Activated naive CD4-positive, alpha-beta T cell treated with anti-CD3 and anti-CD28 coated beads, Interleukin-2, amount 50 U/mL, for 16 hours (primary cell): Measurements from ENCODE around the gene RRAGD.

ENCODE experiments used
- DNase-seq: peaks from one replicate; pipeline ENCODE4 v3.0.0-alpha.2; 2020

Gene RRAGD, protein sequence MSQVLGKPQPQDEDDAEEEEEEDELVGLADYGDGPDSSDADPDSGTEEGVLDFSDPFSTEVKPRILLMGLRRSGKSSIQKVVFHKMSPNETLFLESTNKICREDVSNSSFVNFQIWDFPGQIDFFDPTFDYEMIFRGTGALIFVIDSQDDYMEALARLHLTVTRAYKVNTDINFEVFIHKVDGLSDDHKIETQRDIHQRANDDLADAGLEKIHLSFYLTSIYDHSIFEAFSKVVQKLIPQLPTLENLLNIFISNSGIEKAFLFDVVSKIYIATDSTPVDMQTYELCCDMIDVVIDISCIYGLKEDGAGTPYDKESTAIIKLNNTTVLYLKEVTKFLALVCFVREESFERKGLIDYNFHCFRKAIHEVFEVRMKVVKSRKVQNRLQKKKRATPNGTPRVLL

DNA sequence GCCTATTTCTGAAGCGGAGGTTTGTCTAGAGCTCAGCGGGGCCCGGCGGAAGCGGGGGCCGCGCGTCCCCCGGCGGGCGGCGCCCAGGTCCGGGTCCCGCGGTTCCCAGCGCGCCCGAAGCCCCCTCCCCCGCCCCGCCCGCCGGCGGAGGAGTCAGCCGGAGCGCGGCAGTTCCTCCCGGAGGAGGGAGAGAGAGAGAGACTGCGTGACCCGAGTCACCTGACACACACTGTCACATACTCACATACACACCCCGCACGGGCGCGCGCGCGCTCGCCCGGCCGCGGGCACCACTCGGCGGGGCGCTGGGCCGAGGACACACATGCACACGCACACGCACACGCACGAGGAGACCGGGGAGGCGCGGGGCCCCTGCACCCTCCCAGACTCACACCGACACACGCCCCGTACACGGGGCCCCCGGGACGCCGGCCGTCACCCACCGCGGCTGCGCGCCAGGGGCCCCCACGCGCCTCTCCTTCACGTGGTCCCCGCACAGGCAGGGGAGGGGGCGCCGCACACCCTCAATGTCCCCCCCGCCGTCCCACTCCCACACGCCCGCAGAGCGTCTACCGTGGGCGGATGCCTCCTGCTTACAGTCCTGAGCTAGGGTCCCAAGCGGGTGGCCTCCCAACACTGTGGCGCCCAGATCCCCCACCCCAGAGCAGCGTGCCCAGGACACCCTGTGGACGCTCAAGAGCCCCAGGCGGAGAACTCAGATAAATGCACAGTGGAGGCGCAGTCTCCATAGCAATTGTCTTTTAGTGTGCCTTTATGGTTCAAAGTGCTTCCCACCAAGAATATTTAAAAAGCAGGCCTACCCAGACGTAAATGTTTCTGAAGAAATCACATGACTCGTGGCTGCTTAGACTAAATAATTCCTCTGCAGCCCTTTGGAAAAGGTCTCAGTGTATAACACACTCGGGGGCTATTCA is at the start of gene RRAGD:
Gene RRAGD, minus strand, starts transcription at position 203 of the 935 bp plus-strand sequence. CDS start 280 bp downstream, outside the sequence.
- DNase-seq: peak; percentile 74

DNA sequence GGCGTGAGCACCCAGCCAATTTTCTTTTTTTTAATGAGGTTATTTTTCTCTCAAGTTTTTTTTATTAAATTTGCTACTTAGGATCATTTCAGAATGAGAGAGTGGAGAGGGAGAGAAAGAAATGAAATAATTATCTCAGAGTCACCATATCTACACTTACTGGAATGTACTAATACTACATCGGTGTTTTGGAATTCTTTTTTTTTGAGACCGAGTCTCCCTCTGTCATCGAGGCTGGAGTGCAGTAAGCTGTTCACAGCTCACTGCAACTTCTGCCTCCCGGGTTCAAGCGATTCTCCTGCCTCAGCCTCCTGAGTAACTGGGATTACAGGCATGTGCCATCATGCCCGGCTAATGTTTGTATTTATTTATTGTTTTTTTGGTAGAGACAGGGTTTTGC is 48.6 kb upstream of the RRAGD start:
- no peak for DNase-seq

DNA sequence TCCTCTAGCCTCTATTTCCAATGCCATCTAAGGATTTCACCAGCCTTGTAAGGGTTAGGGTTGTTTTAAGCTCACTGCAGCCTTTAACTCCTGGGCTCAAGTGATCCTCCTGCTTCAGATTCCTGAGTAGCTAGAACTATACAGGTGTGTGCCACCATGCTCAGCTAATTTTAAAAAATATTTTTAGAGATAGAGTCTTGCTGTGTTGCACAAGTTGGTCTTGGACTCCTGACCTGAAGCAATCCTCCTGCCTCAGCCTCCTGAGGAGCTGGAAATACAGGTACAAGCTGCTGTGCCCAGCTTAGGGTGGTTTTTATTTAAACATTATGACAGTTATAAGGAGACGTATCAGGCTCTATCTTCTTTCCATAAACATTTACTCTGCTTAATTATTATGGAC is 47.4 kb upstream of the RRAGD start:
- DNase-seq: no peak

DNA sequence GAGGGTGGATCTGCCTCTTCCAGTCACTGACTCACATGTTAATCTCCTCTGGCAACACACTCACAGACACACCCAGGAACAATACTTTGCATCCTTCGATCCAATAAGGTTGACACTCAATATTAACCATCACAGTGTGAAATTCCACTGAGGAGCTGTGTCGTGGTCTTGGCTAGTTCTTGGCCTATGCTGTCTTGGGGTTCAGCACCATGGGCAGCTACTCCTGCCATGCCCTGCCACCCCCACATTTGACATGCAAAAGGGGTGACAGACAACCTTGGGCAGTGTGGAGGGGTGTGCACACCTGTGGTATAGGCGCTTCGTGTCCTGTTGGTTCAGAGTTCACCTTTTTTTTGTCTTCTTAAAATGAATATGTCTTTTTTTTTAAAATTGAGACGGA is 46.6 kb upstream of the RRAGD start:
- no peak for DNase-seq

DNA sequence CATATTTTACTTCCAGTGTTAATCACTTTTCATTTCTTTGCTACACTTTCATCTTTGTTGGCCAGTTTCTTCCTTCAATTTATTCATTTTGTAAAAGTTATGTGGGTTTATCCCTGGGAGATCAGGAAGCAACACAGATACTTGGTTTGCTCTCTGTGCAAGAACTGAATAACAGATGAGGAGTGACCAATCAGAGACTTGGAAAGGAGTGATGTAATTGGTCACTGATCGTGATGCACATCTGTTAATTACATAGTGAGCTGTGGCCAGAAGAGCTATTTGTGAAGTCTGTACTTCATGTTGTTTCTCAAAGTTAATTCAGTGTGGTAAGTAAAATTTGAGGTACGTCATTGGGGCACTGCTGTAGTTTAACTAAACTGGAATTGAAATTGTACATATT is 42.2 kb upstream of the RRAGD start:
- DNase-seq: no peak

DNA sequence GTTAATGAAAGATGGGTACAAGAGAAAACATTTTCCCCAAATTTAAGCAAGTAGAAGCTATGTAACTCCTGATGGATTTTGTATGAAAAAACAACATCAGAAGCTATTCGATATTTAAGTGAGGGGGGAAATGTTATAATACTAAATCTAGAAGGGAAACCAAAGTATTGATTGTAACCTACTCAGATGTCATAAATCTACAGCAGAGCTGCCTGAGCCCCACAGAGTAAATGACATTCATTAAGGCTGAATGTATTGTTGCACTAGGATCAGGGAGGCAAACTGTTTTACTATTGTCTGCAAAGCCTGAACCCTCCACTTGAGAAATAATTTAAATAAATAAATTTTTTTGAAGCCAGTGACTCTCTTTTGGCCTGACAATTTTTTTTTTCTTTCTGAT is 40.2 kb upstream of the RRAGD start:
- DNase-seq: no peak

DNA sequence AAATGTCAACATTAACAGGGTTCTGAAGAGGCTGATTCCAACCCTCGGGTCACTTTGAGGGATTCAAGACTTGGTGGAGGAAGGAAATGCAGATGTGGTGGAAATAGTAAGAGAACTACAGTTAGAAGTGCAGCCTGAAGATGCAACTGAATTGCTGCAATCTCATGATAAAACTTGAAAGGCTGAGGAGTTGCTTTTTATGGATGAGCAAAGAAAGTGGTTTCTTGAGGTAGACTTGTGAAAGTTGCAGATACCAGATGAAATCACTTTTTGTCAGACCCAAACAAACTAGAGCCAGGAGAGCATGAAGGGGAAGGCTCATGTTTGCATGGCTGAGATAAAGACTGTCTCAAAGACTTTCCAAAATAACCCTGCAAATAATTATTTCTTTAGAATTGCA is 37.1 kb upstream of the RRAGD start:
- DNase-seq: no peak

DNA sequence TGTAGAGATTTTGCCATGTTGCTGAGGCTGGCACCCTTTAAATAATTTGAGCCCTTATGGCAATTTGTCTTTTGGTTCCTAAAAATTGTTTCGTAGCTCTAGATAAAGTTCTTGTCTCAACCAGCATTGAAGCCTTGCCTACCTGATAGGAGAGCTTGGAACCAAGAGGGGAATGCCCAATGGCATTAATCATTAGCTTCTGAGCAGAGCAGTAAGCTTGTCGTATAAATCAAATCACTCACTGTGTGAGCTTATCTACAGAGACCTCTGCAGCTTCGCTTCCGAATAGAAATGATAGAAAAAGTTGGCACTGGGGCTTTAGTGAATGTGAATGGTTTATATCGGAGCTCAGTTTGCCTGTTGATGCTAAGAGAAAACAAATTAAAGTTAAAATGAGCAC is 31.6 kb upstream of the RRAGD start:
- no peak for DNase-seq

DNA sequence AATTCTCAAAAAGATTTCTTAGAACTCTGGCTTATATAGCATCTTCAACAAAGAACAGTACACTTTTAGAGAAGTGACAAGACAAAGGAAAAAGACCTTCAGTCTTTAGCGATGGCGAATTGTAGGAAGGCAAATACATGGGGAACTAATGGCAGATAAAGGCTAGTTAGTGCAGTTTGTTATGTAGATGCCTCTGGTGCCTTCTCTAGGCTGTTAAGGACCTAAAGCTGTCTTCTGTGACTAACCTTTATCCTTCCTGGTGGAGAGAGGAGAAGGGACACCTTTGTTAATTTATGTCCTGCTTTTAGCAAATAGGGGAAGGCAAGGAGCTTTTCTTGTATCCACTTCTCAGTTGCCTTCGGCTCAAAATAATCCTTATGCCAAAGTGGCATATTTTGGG is 28.1 kb upstream of the RRAGD start:
- no peak for DNase-seq

DNA sequence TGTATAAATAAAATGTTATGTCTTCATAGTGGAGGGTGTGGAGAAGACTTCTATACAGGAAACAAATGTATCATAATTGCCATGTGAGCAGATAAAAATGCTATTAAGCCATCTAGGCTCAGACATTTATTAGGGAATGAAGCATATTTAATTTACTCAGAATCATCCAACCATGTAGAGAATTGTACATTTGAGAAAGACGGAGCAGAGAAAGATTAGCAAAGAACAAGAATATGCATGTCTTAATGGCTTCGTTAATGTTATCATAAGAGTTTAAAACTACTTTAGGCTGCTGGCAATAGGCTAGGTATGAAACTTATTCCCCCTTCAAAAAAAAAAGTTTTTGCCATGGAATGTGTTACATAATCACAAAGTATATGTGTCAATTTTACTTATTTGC is 26.9 kb upstream of the RRAGD start:
- DNase-seq: no peak

DNA sequence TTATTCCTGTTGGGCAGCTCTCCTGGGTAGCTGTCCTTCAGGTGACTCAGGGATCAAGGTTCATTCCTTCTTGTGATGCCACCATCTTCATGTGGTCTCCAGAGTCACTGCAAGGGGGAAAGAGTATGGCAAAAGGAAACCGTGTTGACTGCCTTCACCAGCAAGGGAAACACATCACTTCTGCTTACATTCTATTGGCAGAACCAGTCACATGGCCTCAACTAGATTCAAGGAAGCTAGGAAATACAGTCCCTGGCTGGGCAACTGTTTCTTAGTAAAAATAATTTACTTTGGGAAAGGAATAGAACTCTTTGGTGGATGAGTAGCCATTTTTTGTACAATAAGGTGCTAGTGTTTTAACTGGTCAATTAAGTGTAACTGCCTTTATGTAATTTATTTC is 26.2 kb upstream of the RRAGD start:
- DNase-seq: no peak

DNA sequence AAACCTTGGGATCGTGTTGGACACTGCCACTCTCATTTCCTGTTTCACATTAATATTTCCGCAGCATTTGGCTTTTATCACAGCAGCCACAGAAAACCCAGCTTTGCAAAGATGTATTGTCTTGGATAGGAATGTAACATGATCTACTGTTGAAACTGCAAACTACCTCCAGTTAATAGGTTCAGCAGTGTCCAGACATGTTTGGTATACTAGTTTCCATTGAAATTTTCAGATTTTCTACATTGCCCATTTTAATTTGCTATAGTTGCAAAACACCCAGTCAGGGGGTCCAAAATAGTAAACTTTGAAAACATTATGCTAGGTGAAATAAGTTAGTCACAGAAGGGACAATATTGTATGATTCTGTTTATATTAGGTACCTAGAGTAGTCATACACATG is 24.2 kb upstream of the RRAGD start:
- no peak for DNase-seq

DNA sequence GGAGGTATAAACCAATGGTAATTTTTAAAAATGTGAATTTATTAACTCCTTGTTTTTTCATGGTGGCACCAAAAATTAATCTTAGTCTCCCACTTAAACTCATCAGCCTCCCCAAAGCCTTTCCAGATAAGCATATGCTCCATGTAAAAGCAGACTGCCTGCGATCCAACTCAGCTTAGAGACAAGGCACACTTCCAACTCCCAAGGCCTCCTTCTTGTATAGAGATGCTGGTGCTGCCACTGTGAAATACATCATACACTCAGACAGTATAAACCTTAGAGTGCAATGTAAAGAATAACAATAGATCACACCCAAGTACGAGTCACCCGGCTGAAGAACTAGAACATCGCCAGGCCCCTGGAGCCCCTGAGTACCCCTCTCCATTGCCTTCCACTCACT is 22.9 kb upstream of the RRAGD start:
- DNase-seq: no peak

DNA sequence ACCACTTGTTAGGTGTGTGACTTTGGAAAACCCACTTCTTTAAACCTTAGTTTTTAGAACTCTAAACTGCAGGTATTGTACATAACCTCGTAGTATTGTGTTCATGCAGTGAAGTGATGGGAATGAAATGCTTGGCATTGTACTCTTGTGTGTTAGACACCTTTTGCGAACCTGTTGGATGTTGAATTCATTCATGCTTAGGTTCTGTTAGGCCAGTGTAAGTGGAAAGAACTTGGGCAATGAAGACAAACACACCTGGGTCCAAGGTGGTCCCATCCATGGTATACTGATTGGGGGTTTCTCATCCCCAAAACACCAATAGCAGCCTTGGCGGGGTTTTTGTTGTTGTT is 22.1 kb upstream of the RRAGD start:
- no peak for DNase-seq

DNA sequence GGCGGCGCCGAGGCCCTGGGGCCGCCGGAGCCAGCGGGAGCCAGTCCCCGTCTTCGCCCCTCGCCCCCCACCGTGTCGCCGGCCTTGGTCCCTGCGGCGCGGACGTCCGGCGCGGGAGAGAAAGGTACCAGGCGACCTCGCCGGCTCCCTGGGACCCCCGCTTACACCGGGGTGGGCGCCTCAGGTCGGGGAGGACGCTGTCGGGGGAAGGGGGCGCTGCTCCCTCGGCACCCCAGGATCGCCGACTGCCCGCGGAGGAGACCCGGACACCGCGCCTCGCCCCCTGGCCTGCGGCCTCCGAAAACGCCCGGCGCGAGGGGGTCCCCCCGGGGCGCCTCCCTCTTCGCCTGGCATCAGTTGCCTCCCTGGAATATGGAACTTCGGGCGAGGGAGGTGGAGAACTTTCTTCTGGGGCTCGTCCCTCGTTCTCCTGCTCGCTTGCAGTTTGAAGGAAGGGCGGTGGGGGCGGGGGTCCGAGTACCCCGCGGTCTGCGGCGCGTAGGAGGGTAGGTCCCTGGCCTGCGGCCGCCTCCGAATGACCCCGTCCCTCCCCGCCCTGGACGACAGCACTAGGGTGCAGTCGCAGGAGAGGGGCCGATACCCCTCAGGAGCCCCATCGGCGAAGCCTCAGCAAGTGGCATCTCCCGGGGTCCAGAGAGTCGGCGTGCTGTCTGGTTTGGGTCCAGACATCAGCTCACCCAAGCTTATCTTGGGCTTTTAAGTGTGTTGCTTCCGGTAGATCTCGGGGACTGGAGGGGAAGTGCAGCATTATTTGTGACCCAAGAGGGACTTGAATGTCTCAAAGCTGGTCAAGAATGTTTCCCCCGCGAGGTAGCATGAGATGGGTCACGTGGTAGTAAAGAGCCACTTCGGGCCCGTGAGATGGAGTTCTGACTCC is 21.4 kb upstream of the RRAGD start:
- DNase-seq: peak; percentile 18

DNA sequence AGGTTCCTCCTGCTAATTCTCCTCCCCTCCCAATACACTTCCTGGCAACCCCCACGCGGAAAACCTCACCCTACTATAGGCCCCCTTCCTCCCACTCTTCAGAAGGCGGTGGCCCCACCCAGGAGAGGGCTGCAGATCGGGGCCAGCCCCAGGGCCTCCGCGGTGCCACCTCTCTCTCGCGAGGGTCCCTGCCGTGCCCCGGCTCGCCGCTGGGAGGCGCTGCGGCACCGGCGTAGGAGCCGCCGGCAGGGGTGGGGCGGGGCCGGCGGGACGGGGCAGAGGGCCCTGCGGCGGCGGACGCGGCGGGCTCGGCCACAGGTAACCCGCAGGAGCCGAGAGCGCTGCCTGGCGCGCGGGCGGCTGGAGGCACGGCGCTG is 20.8 kb upstream of the RRAGD start, which contains the start of gene ANKRD6:
Gene ANKRD6, plus strand, starts transcription at position 278 of the 377 bp plus-strand sequence. CDS start 133,825 bp downstream, outside the sequence.
- peak; percentile 84 for DNase-seq

DNA sequence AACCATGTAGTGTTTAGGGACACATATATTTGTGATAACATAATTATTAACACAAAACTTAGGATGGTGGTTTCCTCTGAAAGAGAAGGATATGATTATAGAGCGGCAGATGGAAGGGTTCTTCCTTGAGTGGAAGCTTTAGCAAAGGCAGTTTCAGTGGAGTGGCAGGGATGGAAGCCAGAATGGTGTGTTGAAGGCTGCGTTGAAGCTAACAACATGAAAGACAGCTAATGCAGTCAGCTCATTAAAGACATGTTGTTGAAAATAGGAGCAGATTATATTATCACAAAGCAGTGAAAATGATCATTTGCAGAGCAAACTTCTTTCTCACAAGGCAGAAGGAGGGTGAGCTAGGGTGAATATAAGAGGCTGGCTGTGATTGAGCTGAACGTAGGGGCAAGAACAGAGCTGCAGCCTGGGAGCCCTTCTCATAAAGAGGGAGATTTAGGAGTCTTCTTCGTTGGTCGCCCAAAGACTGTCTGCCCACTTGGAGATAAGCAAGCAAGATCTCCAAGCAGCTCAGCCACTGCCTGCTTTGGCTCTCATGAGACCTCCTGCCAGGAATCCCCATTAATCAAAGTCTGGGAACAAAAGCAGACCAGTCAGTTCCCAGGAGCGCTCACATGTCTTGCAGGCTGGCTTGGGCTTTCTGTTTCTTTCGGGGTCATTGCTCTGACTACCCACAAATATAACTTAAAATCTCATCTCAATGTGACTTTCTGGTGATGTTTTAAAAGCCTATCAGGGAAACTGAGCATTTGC is 18.3 kb upstream of the RRAGD start:
- no peak for DNase-seq

DNA sequence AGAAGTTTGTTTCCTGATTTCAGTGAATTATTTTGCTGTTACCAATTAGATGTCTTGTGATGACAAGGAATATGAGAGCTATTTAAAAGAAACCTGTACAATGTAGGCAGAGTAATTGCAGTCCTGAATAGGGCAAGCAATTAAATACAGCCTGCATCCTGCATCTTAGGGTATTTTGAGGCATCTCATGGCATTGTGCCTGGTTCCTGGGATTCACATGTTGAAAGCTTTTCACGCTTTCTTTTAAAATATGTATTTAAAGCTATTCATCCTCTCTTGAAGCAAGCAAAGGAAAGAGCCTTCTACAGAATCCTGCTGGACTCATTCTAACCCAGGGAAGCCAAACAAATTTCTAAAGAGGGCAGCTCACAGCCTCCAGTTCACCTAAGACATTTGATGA is 4.7 kb upstream of the RRAGD start:
- no peak for DNase-seq

DNA sequence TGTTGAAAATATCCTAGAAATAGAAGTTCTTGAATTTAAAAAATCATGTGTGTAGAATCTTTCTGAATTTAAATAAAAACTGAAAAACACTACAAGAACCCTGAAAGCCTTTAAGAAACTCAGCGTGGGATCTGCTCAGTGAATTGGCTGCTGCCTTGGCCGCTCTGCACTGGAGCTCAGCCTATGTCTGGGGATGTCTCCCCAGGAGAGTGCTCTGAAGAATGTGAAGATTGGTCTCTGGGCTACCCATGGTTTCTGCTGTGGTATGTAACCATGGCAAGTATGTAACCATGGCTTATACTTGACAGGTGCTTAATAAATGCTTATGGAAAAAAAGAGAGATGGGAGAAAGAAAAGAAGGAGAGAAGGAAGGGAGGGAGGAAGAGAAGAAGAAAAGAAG is 3.1 kb upstream of the RRAGD start:
- DNase-seq: no peak

DNA sequence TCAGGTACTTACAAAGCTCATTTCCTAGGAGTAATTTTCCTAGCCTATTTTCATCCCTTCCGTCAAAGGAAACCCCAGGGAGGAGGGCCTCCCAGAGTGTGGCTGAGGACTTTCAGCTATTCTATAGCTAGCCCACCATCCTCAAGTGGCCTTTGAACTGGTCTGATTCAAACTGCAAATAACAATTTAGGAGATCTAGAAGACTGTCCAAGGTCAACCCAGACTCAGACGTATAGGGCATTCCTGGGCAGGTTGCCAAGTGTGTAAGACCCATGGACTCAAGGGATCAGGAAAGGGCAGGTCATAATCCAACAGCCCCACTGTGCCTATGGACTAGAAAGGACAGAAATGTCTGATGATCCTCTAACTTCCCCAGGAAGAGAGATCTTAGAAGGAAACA is 2.1 kb upstream of the RRAGD start:
- DNase-seq: no peak

DNA sequence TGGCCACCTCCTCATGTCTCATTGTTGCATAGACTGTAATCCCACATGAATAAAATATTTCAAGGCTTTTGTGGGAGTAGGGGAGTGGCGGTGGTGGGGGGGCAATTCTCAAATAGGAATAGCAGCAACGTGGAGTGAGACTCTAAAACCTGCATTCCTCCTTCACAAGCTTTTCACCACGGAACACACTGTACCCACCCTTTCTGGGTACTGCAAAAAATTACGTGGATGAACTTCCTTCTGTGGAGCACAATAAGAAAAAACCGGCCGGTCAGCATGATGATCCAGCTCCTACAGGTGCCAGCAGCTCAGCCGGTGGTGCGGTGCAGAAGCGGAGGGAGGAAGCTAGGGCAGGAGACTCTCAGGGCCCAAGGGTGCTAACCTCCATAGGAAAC is 930 bp upstream of the RRAGD start:
- no peak for DNase-seq
